HT1080 (cell line): ENCODE measurements around the gene GPR82. TPM values are rescaled to one million over a fixed set of nuclear protein-coding genes. Genes with fewer than 3 reads are reported as not detected.
"Not testable (repeated sequence)": the region's sequence is repeated elsewhere in the genome, so short reads cannot be mapped to it uniquely, and the experiment has no call there.

Source experiments
- DNase-seq: peaks from one replicate; pipeline ENCODE4 v3.0.0-alpha.2; 2015; ENCODE audit warnings: low read depth
- polyA plus RNA-seq, 2 experiments: library from polyadenylated mRNA; depleted of rRNA; stranded (reverse); fragments of >200 nt; gene quantifications; 2 replicates each; pipeline ENCODE4 v1.2.3, GENCODE V29; 2015
- total RNA-seq: library from RNA; depleted of rRNA; stranded (reverse); fragments of >200 nt; shearing (Covaris generic); gene quantifications from 2 replicates; pipeline ENCODE4 v1.2.3, GENCODE V29; 2014; rRNA removed

The GPR82 gene
- not detected in 2 replicates for total RNA-seq
- polyA plus RNA-seq (2015; cell fraction: cytosol; rRNA removed), result not detected in 2 replicates
- polyA plus RNA-seq (2015; cell fraction: nucleus; rRNA removed), result not detected in 2 replicates

DNA sequence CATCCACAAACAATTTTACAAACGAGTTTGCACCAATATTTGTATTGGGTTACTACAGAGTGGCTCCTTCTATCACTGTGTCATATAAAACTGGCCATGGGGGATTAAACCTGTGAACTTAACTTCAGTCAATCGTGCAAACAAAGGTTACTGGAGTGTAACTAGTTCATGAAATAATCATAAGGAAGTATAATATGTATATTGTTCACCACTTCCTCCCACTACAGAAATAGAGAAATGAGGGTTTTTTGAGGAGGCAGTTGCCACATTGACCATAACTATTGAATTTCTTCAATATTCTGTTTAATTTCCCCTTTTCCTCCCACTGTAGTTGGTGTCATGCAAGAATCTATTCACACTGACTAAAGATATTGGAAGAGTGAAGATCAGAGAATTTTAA, at the start of gene GPR82:
TSS of gene GPR82 (plus strand) at position 356 of the 400 bp plus-strand sequence. CDS start 2,846 bp downstream, outside the sequence.
- DNase-seq, result no peak

GRCh38 chrX:41676361-41676760, 47.6 kb upstream of the GPR82 start:
- not testable (repeated sequence) for DNase-seq

- no peak for DNase-seq
These were observed 46.6 kb upstream of the GPR82 start for GRCh38 chrX:41677183-41678060.

DNA sequence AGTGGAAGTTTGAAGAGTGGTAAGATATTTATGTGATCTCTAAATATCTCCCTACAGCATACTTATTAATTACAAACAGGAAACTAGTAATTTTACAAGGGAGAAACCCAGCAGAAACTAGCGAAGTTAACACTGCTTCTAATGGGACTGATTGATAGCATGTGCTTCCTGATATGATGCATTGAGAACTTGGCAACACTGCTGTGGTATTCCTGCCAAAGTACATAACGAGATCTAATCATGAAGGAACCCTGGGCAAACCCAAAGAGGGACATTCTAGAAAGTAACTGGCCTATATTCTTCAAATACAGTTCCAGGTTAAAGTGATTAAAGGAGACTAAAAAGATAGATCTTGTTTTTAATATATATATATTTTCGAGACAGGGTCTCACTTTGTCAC, 39.8 kb upstream of the GPR82 start:
- DNase-seq, result no peak

GRCh38 chrX:41684940-41685339, 39.0 kb upstream of the GPR82 start:
- DNase-seq, result no peak

GRCh38 chrX:41686788-41687187, 37.2 kb upstream of the GPR82 start:
- no peak for DNase-seq

- no peak for DNase-seq
These were observed 35.8 kb upstream of the GPR82 start for GRCh38 chrX:41688156-41688555.

DNA sequence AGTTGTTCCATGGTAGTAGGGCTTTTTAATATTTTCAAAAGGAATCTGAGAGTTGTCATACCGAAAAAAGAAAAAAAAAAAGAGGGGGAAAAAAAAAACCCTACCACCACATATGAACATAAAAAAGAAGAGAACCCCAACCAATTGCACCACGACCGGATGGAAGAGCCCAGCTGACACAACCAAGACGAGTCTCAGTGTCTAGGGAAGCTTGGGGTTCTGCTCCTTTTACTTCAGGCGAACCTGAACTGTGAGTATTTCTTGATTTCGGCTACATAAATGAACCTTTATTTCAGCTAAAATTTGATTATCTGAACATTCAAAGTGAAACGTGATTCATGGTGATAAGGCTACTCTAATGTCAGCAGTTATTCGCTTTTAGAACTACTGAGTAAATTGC, 35.1 kb upstream of the GPR82 start, which contains the start of gene GPR34:
TSS of gene GPR34 (plus strand) at position 139 of the 400 bp plus-strand sequence. CDS start 6,661 bp downstream, outside the sequence.
- DNase-seq, result no peak

- no peak for DNase-seq
These were observed 34.3 kb upstream of the GPR82 start for GRCh38 chrX:41689711-41690110.

DNA sequence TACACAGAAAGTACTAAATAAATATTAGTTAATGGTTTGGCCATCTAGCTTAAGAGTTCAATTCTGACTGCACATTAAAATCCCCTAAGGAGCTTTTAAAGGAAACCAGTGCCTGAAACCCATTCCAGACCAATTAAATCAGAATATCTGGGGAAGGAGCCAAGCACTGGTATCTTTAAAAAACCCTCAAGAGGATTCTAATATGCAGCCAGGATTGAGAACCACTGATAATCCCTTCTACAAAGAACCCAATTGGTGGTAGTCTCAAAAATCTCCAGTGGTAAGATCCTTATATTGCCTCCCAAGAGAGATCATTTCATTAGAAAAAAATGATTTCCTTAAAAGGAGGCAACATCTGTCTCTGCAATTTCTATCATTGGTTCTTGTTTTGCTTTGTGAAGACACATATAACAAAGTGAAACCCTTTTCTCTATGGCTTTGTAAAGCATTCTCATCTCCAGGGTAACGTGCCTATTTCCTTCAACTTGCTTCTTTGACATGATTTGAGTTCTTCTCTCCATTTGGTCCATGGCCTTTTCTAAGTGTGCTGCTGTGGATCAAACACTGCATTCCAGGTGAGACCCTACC, 31.7 kb upstream of the GPR82 start:
- DNase-seq, result no peak

DNA sequence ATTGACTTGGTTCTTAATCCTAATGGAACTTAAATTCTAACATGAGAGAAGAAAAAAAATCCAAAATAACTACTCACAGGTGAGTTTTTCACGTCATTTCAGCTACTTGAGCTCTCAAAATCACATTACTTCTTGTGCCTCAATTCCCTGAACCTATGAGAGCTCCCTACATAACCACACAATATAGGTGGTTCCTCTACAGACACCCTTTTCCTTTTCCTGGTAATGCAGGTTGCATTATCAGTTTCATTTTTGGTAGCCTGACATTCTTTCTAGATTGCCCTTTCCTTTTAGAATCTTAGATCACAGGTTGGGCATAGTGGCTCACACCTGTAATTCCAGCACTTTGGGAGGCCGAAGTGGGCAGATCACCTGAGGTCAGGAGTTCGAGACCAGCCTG, 31.0 kb upstream of the GPR82 start:
- DNase-seq, result no peak

- DNase-seq, result peak; percentile 0
These were observed 28.6 kb upstream of the GPR82 start for GRCh38 chrX:41695426-41695825.

DNA sequence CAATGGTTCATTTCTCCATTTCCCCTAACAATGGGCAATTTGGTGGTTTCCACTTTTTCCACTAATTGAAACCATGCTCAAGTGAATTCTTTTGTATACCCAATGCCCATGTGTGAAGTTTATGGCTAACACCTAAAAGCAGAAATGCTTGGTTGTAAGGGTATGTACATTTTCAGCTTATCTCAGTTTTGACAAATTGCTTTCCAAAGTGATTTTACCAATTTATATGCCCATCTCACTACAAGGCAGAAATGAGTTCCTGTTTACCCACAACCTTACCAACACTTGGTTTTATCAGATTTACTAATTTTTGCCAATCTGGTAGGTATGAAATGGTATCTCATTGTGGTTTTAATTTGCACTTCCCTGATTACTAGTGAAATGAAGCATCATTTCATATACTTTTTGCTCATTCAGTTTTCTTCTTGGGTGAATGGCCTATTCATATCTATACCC, 20.4 kb upstream of the GPR82 start:
- DNase-seq, result no peak

GRCh38 chrX:41705042-41705441, 18.9 kb upstream of the GPR82 start:
- no peak for DNase-seq

- no peak for DNase-seq
These were observed 18.2 kb upstream of the GPR82 start for GRCh38 chrX:41705680-41706374.

GRCh38 chrX:41707218-41707617, 16.8 kb upstream of the GPR82 start:
- DNase-seq, result no peak

GRCh38 chrX:41708486-41708885, 15.5 kb upstream of the GPR82 start:
- no peak for DNase-seq

- no peak for DNase-seq
These were observed 12.8 kb upstream of the GPR82 start for GRCh38 chrX:41711021-41711667.

DNA sequence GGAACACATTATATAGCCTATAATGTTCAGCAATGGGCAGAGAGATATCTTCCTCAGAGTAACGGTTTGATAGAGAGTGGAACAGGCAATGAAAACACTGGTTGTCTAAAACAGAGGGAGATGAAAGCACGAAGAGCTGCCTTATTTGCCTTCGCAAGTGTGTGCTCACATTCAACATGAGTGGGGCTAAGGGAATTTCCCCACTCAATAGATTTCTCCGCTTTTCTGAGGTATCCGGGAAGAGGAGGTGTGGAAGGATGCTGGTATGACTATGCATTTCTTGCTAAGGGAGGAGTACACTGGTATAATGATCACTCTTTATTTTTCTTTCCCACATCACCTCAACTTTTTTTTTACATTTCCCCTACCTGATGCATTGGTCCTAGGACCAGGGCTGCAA, 7.8 kb upstream of the GPR82 start:
- no peak for DNase-seq

DNA sequence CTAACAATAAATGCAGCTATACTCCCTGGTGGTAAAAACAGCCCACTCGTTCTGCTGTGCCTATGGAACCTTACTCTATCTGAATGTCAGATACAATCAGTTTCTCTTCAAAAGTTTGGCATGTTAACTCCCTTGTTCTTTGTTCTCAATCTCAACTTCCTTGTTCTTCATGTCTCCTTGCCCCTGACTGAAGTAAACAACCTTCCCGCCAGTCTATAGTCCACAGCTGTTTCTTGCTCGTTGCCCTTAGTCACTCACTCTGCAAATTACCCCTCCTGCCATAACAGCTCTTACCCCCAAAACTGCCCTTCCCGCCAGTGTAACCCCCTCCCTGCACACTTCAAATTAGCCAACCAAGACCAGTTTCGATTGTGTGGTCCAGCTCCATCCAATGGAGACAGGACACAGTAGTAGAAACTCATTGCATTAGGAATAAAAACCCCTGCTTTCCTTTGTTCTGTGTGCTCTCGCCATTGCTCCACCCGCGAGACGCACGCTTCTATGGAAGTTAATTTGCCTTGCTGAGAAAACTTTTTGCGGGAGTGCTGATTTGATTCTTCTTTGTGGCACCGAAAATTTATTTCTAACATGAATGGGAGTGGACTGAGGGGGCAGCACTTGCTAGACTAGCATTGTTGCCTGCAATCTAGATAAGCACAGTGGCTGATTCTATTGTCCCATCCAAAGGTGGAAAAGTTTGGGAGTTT, 7.1 kb upstream of the GPR82 start:
- no peak for DNase-seq
